HepG2 (cell line): ENCODE data around the gene PACSIN1. TPM values are rescaled to one million over a fixed set of nuclear protein-coding genes. Genes with fewer than 3 reads are reported as not detected.

Experiments
- ATF7 ChIP-seq, 2 experiments: fragments of 450-650 bp in 1 of 2; sonication (generic) in 1 of 2; formaldehyde crosslinking in 1 of 2; IDR thresholded peaks; 2 replicates each; pipeline versions ENCODE4 v1.4.0 to v1.6.1; 2016 to 2020; ENCODE audit warnings: antibody characterized with exemption in 1 of 2, mild to moderate bottlenecking in 1 of 2, missing genetic modification reagents in 1 of 2
- BATF2 ChIP-seq: sonication (generic); formaldehyde crosslinking; IDR thresholded peaks from 2 replicates; pipeline ENCODE4 v1.8.0; 2022; ENCODE audit warnings: mild to moderate bottlenecking, missing genetic modification reagents, moderate library complexity
- BORCS8-MEF2B ChIP-seq: sonication (generic); formaldehyde crosslinking; IDR thresholded peaks from 2 replicates; pipeline ENCODE4 v1.8.0; 2022; ENCODE audit warnings: mild to moderate bottlenecking, missing genetic modification reagents
- CEBPZ ChIP-seq: IDR thresholded peaks from 2 replicates; pipeline ENCODE4 v1.6.1; 2012; ENCODE audit warnings: low read length, improper control_type of control experiment
- DPF2 ChIP-seq: sonication (generic); formaldehyde crosslinking; IDR thresholded peaks from 2 replicates; pipeline ENCODE4 v1.4.0; 2020; ENCODE audit warnings: mild to moderate bottlenecking, low read depth, missing genetic modification reagents, borderline replicate concordance
- ISX ChIP-seq: sonication (generic); formaldehyde crosslinking; conservative IDR thresholded peaks from 2 replicates; pipeline ENCODE4 v1.5.0; 2020; ENCODE audit warnings: missing genetic modification reagents
- KAT2B ChIP-seq: fragments of 150-350 bp; IDR thresholded peaks from 2 replicates; pipeline ENCODE4 v1.6.1; 2014; ENCODE audit warnings: low read depth, low read length, borderline replicate concordance
- KDM2A ChIP-seq: sonication (generic); formaldehyde crosslinking; IDR thresholded peaks from 2 replicates; pipeline ENCODE4 v1.4.0; 2020; ENCODE audit warnings: low read depth, missing genetic modification reagents, borderline replicate concordance
- SRY ChIP-seq: sonication (generic); formaldehyde crosslinking; IDR thresholded peaks from 2 replicates; pipeline ENCODE4 v1.8.0; 2022; ENCODE audit warnings: mild to moderate bottlenecking, missing genetic modification reagents
- THRA ChIP-seq: sonication (generic); formaldehyde crosslinking; IDR thresholded peaks from 2 replicates; pipeline ENCODE4 v1.4.0; 2020; ENCODE audit warnings: missing genetic modification reagents, borderline replicate concordance
- XBP1 ChIP-seq: sonication (generic); formaldehyde crosslinking; IDR thresholded peaks from 2 replicates; pipeline ENCODE4 v1.5.0; 2020; ENCODE audit warnings: missing genetic modification reagents
- ZNF256 ChIP-seq: sonication (generic); formaldehyde crosslinking; conservative IDR thresholded peaks from 2 replicates; pipeline ENCODE4 v1.4.0; 2020; ENCODE audit warnings: missing genetic modification reagents
- ZNF350 ChIP-seq: sonication (generic); formaldehyde crosslinking; IDR thresholded peaks from 2 replicates; pipeline ENCODE4 v1.4.0; 2020; ENCODE audit warnings: mild to moderate bottlenecking, low read depth, missing genetic modification reagents, borderline replicate concordance
- ZNF564 ChIP-seq: sonication (generic); formaldehyde crosslinking; IDR thresholded peaks from 2 replicates; pipeline ENCODE4 v1.8.1; 2023; ENCODE audit warnings: mild to moderate bottlenecking, missing genetic modification reagents
- ZNF616 ChIP-seq: sonication (generic); formaldehyde crosslinking; IDR thresholded peaks from 2 replicates; pipeline ENCODE4 v1.5.0; 2020; ENCODE audit warnings: low read depth, mild to moderate bottlenecking, missing genetic modification reagents
- ZNF644 ChIP-seq: IDR thresholded peaks from 2 replicates; pipeline ENCODE4 v1.6.1; 2016; ENCODE audit warnings: low read depth
- ZNF775 ChIP-seq: sonication (generic); formaldehyde crosslinking; IDR thresholded peaks from 2 replicates; pipeline ENCODE4 v1.4.0; 2020; ENCODE audit warnings: missing genetic modification reagents, mild to moderate bottlenecking, moderate library complexity, borderline replicate concordance
- ZSCAN22 ChIP-seq: sonication (generic); formaldehyde crosslinking; IDR thresholded peaks from 2 replicates; pipeline ENCODE4 v1.4.0; 2020; ENCODE audit warnings: mild to moderate bottlenecking, missing genetic modification reagents
- ZXDC ChIP-seq: sonication (generic); formaldehyde crosslinking; IDR thresholded peaks from 2 replicates; pipeline ENCODE4 v1.5.0; 2020; ENCODE audit warnings: mild to moderate bottlenecking, missing genetic modification reagents
- polyA plus RNA-seq, 8 experiments: library from polyadenylated mRNA; depleted of rRNA in 3 of 8; stranded (reverse) in 7 of 8; unstranded in 1 of 8; fragments of >200 nt; fragmentation: Illumina TruSeq in 4 of 8; extraction: Trizol in 4 of 8; gene quantifications; 2 replicates each; pipeline versions ENCODE4 v1.2.1 to v1.2.3, GENCODE V29; 2011 to 2016; ENCODE audit warnings: low read depth in 4 of 8, missing spikeins in 1 of 8, mixed read lengths in 1 of 8; ENCODE audit not compliant: insufficient read depth in 1 of 8
- total RNA-seq, 5 experiments: library from RNA; depleted of rRNA; stranded (reverse); fragments of >200 nt; fragmentation: Illumina TruSeq; extraction: Trizol; gene quantifications; 2 replicates each; pipeline ENCODE4 v1.2.3, GENCODE V29; 2016; ENCODE audit warnings: low read depth in 1 of 5

Gene PACSIN1
- total and polyA plus RNA-seq, 2 of the 13 experiments (the other 11 are each of a cell fraction or from before 2014, with no cell fraction given): not detected

GRCh38 chr6:34526992-34527728 is 61.3 kb downstream of the PACSIN1 start (continued):
- TF ChIP-seq CEBPZ (no peak), XBP1 (CRISPR knock-in tag) (no peak), SRY (CRISPR knock-in tag) (no peak), ZSCAN22 (CRISPR knock-in tag) (no peak), BORCS8-MEF2B (0 out of 2 replicates have a peak, but pooled peaks have one; percentile 33), ZNF775 (CRISPR knock-in tag) (no peak), KDM2A (peak; percentile 79), BATF2 (CRISPR knock-in tag) (no peak), ZNF616 (peak; percentile 50; the same call in 1 of the 2 replicates), ATF7 (IDR thresholded peaks at IDR 0.05) (no peak), ATF7 (CRISPR knock-in tag; IDR thresholded peaks at IDR 0.05) (no peak), ZNF350 (CRISPR knock-in tag) (0 out of 2 replicates have a peak, but pooled peaks have one; percentile 44), KAT2B (no peak), ZNF644 (no peak), ZNF564 (CRISPR knock-in tag) (no peak), ZNF256 (CRISPR knock-in tag) (no peak), DPF2 (CRISPR knock-in tag) (no peak), ISX (CRISPR knock-in tag) (no peak), ZXDC (CRISPR knock-in tag) (no peak), THRA (CRISPR knock-in tag) (peak; percentile 48; the same call in 1 of the 2 replicates)
